Measurements from ENCODE around the gene ANXA4. TPM values are rescaled to one million over a fixed set of nuclear protein-coding genes. Genes with fewer than 3 reads are reported as not detected.

Gene ANXA4
- polyA plus RNA-seq, 1 of the 3 experiments (the other 2 are of a cell fraction) = 137 TPM

DNA sequence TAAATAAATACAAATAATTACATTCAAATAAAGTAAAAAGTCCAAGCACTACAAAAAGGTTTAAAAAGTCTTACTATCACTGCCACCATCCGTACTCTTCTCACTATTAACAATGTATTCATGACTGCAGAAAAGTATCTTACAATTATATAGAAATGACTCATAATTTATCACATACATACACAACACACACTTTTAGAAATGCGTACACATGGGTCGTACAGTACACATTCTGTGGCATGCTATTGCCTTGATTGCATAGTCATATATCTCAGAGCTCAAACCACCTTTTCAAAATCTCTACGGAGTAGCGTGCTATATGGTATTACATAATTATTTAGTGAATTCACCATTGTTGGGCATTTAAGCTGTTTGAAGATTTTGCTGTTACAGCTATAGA, 41.6 kb upstream of the ANXA4 start:
- Histone ChIP-seq H3K79me2 (ENCODE audit: insufficient read depth) (no peaks in the 10 kb centered on the region), H2AFZ (ENCODE audit: low read depth) (no peak overlapping the region), H3K4me2 (no peak overlapping the region), H3K27ac (ENCODE audit: low read depth in 2 of 2, low read length in 1 of 2) (no peak overlapping the region), H3K4me3 (ENCODE audit: low read depth in 2 of 2, low read length in 1 of 2) (no peak overlapping the region), H3K4me1 (ENCODE audit: control insufficient read depth in 1 of 2, insufficient read depth in 2 of 2, low read depth in 1 of 2, low read length in 1 of 2) (no peaks in the 10 kb centered on the region), H3K9me2 (no peaks in the 10 kb centered on the region), H3K27me3 (ENCODE audit: insufficient read depth) (no peaks in the 10 kb centered on the region), H3K9me3 (no peaks in the 10 kb centered on the region), H3F3A (replicated peaks; ENCODE audit: insufficient read depth) (peaks cover 5% of the 10 kb centered on the region), H3K9ac (no peak overlapping the region), H3K36me3 (replicated peaks in 1 of 2; ENCODE audit: control insufficient read depth in 1 of 2, insufficient read depth in 2 of 2, low read length in 1 of 2) (no peaks in the 10 kb centered on the region), H4K20me1 (ENCODE audit: insufficient read depth) (no peaks in the 10 kb centered on the region)
- DNase-seq = no peak
- WGBS (ENCODE audit: low lambda C conversion rate) = 93% methylated on average over 5 of the region's 5 CpGs
- no peak for TF ChIP-seq SMC3 (IDR thresholded peaks at IDR 0.05; ENCODE audit: low read depth, low read length)
- TF ChIP-seq IRF3 (IDR thresholded peaks at IDR 0.05; ENCODE audit: low read depth, low read length) = no peak
- no peak for TF ChIP-seq GABPA (IDR thresholded peaks at IDR 0.05; ENCODE audit: low read depth)
- no peak for TF ChIP-seq POLR2AphosphoS5 (IDR thresholded peaks at IDR 0.05; ENCODE audit: low read depth, low read length)
- TF ChIP-seq, protein P1, sequence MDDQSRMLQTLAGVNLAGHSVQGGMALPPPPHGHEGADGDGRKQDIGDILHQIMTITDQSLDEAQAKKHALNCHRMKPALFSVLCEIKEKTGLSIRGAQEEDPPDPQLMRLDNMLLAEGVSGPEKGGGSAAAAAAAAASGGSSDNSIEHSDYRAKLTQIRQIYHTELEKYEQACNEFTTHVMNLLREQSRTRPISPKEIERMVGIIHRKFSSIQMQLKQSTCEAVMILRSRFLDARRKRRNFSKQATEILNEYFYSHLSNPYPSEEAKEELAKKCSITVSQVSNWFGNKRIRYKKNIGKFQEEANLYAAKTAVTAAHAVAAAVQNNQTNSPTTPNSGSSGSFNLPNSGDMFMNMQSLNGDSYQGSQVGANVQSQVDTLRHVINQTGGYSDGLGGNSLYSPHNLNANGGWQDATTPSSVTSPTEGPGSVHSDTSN (IDR thresholded peaks at IDR 0.05) = no peak
- TF ChIP-seq, protein P2, sequence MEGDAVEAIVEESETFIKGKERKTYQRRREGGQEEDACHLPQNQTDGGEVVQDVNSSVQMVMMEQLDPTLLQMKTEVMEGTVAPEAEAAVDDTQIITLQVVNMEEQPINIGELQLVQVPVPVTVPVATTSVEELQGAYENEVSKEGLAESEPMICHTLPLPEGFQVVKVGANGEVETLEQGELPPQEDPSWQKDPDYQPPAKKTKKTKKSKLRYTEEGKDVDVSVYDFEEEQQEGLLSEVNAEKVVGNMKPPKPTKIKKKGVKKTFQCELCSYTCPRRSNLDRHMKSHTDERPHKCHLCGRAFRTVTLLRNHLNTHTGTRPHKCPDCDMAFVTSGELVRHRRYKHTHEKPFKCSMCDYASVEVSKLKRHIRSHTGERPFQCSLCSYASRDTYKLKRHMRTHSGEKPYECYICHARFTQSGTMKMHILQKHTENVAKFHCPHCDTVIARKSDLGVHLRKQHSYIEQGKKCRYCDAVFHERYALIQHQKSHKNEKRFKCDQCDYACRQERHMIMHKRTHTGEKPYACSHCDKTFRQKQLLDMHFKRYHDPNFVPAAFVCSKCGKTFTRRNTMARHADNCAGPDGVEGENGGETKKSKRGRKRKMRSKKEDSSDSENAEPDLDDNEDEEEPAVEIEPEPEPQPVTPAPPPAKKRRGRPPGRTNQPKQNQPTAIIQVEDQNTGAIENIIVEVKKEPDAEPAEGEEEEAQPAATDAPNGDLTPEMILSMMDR (IDR thresholded peaks at IDR 0.05) = no peak
- no peak for TF ChIP-seq NFIC (IDR thresholded peaks at IDR 0.05; ENCODE audit: borderline replicate concordance)
- TF ChIP-seq EZH2phosphoT487 (IDR thresholded peaks at IDR 0.05; ENCODE audit: borderline replicate concordance, low read depth) = no peak
- TF ChIP-seq FOXM1 (IDR thresholded peaks at IDR 0.05; ENCODE audit: low read depth) = no peak
- TF ChIP-seq SIN3A (IDR thresholded peaks at IDR 0.05; ENCODE audit: borderline replicate concordance, low read depth, low read length) = no peak
- TF ChIP-seq RAD21 (IDR thresholded peaks at IDR 0.05; ENCODE audit: low read length) = no peak
- no peak for TF ChIP-seq MXI1 (IDR thresholded peaks at IDR 0.05; ENCODE audit: low read depth, low read length)
- TF ChIP-seq ELF1 (IDR thresholded peaks at IDR 0.05) = no peak
- no peak for TF ChIP-seq RXRA (IDR thresholded peaks at IDR 0.05; ENCODE audit: borderline replicate concordance, low read depth)
- TF ChIP-seq TCF12 (IDR thresholded peaks at IDR 0.05) = no peak
- no peak for TF ChIP-seq RCOR1 (IDR thresholded peaks at IDR 0.05; ENCODE audit: low read length)
- no peak for TF ChIP-seq TAF1 (IDR thresholded peaks at IDR 0.05; ENCODE audit: borderline replicate concordance, low read depth, low read length)
- TF ChIP-seq ZBTB33 (IDR thresholded peaks at IDR 0.05; ENCODE audit: borderline replicate concordance, low read depth) = no peak
- TF ChIP-seq TEAD4 (IDR thresholded peaks at IDR 0.05; ENCODE audit: borderline replicate concordance, insufficient read depth) = no peak
- POLR2A ChIA-PET = no interaction called here
- CTCF ChIA-PET = interaction anchor here (0.6 to 0.7 kb wide), 2 partner anchors 24 to 1860 kb away, joined by 3 read pairs; no protein-coding TSS in a partner anchor

Data from SK-N-SH (cell line).